ENCODE data around the gene TMEM35B.
"Not testable (repeated sequence)": the region's sequence is repeated elsewhere in the genome, so short reads cannot be mapped to it uniquely, and the experiment has no call there.

TMEM35B gene

GRCh38 chr1:34988581-34988980, 3.4 kb upstream of the TMEM35B start:
- H3K4me1 Mint-ChIP-seq, result peaks cover 10% of the 10 kb centered on the region
- no peak for TF ChIP-seq CTCF (IDR thresholded peaks at IDR 0.05; ENCODE audit: unreplicated experiment in 3 of 3)
- no peaks in the 10 kb centered on the region for H3K9me3 Mint-ChIP-seq
- no peak overlapping the region for H3K4me3 Mint-ChIP-seq
- H3K27ac Mint-ChIP-seq, result no peak overlapping the region
- H3K27me3 Mint-ChIP-seq (ENCODE audit: low read depth), result no peaks in the 10 kb centered on the region
- H3K36me3 Mint-ChIP-seq (ENCODE audit: low read depth), result peaks cover 9% of the 10 kb centered on the region

GRCh38 chr1:34988147-34988546, 3.0 kb upstream of the TMEM35B start:
- no peaks in the 10 kb centered on the region for H3K27me3 Mint-ChIP-seq (ENCODE audit: low read depth)
- H3K36me3 Mint-ChIP-seq (ENCODE audit: low read depth), result peaks cover 9% of the 10 kb centered on the region
- H3K27ac Mint-ChIP-seq, result no peak overlapping the region
- no peak for TF ChIP-seq CTCF (IDR thresholded peaks at IDR 0.05; ENCODE audit: unreplicated experiment in 3 of 3)
- no peaks in the 10 kb centered on the region for H3K9me3 Mint-ChIP-seq
- no peak overlapping the region for H3K4me3 Mint-ChIP-seq
- H3K4me1 Mint-ChIP-seq, result peaks cover 12% of the 10 kb centered on the region

- no peaks in the 10 kb centered on the region for H3K27me3 Mint-ChIP-seq (ENCODE audit: low read depth)
- peaks cover 9% of the 10 kb centered on the region for H3K36me3 Mint-ChIP-seq (ENCODE audit: low read depth)
- no peak overlapping the region for H3K27ac Mint-ChIP-seq
- peaks cover 18% of the 10 kb centered on the region for H3K4me1 Mint-ChIP-seq
- H3K4me3 Mint-ChIP-seq, result peak overlapping the region; percentile 31 to 48 (median 41)
- no peaks in the 10 kb centered on the region for H3K9me3 Mint-ChIP-seq
- TF ChIP-seq CTCF (IDR thresholded peaks at IDR 0.05; ENCODE audit: unreplicated experiment in 3 of 3), result no peak
Observed at GRCh38 chr1:34987018-34987417, 1.9 kb upstream of the TMEM35B start.

GRCh38 chr1:34985609-34985904, 410 bp upstream of the TMEM35B start:
- peaks cover 18% of the 10 kb centered on the region for H3K4me1 Mint-ChIP-seq
- H3K36me3 Mint-ChIP-seq (ENCODE audit: low read depth); H3K27me3 Mint-ChIP-seq (ENCODE audit: low read depth); H3K9me3 Mint-ChIP-seq: not testable (repeated sequence)
- peak overlapping the region; percentile 89 to 100 (median 96) for H3K4me3 Mint-ChIP-seq
- H3K27ac Mint-ChIP-seq, result peak overlapping the region; percentile 77 to 98 (median 96)

GRCh38 chr1:34984435-34984792, 733 bp downstream of the TMEM35B start:
- H3K27ac Mint-ChIP-seq, result peak overlapping the region; percentile 96 to 98 (median 98)
- TF ChIP-seq CTCF (IDR thresholded peaks at IDR 0.05; ENCODE audit: unreplicated experiment in 3 of 3), result no peak
- H3K36me3 Mint-ChIP-seq (ENCODE audit: low read depth), result peaks cover 9% of the 10 kb centered on the region
- H3K4me1 Mint-ChIP-seq, result peaks cover 18% of the 10 kb centered on the region
- peak overlapping the region; percentile 96 to 100 (median 96) for H3K4me3 Mint-ChIP-seq
- no peaks in the 10 kb centered on the region for H3K9me3 Mint-ChIP-seq
- H3K27me3 Mint-ChIP-seq (ENCODE audit: low read depth), result no peaks in the 10 kb centered on the region

GRCh38 chr1:34983700-34984355, 1.3 kb downstream of the TMEM35B start:
- Mint-ChIP-seq H3K27me3 (ENCODE audit: low read depth) (no peaks in the 10 kb centered on the region), H3K36me3 (ENCODE audit: low read depth) (peaks cover 6% of the 10 kb centered on the region), H3K9me3 (no peaks in the 10 kb centered on the region), H3K4me1 (peaks cover 21% of the 10 kb centered on the region), H3K27ac (peak overlapping the region; percentile 96 to 98 (median 98)), H3K4me3 (peak overlapping the region; percentile 96 to 100 (median 96))
- TF ChIP-seq CTCF (IDR thresholded peaks at IDR 0.05; ENCODE audit: unreplicated experiment in 3 of 3), result no peak
